OCI-LY7 (cell line): ENCODE data around the gene ZNF436. TPM values are rescaled to one million over a fixed set of nuclear protein-coding genes. Genes with fewer than 3 reads are reported as not detected.

ENCODE experiments used
- BruUV-seq: library from RNA; stranded (reverse); fragments of 400-500 nt; replicated peaks from 2 replicates; lab custom pipeline; 2021; lab: Mats Ljungman, UMichigan
- CTCF ChIA-PET: fragments of 300-600 bp; sonication (Branson Sonifier 250); formaldehyde crosslinking; loops from one replicate; lab custom pipeline; 2022; ENCODE audit warnings: antibody characterized with exemption; ENCODE audit not compliant: unreplicated experiment; lab: Charles Lee
- POLR2A ChIA-PET: fragments of 300-600 bp; sonication (Branson Sonifier 250); formaldehyde crosslinking; loops from one replicate; lab custom pipeline; 2022; ENCODE audit warnings: antibody characterized with exemption; lab: Charles Lee
- DNase-seq: peaks from one replicate; pipeline ENCODE4 v3.0.0-alpha.2; 2015; ENCODE audit warnings: low spot score
- H2AFZ ChIP-seq: fragments of 200-600 bp; sonication (generic), shearing (Covaris generic); 2 replicates; pipeline ENCODE4 v1.6.1; 2014; ENCODE audit warnings: mild to moderate bottlenecking, antibody characterized with exemption, low read length, moderate library complexity
- H3K27ac ChIP-seq: fragments of 200-600 bp; sonication (generic); 2 replicates; pipeline ENCODE4 v1.5.1; 2014; ENCODE audit warnings: mixed run types, low read depth, mild to moderate bottlenecking, moderate library complexity, low read length, inconsistent platforms; ENCODE audit not compliant: poor library complexity, severe bottlenecking
- H3K36me3 ChIP-seq: fragments of 200-600 bp; sonication (generic); 2 replicates; pipeline ENCODE4 v1.6.1; 2014; ENCODE audit warnings: mild to moderate bottlenecking, antibody characterized with exemption, low read length, moderate library complexity, mixed read lengths; ENCODE audit not compliant: insufficient read depth
- H3K4me1 ChIP-seq: fragments of 200-600 bp; sonication (generic); 2 replicates; pipeline ENCODE4 v1.5.1; 2014; ENCODE audit warnings: mild to moderate bottlenecking, low read length; ENCODE audit not compliant: insufficient read depth, poor library complexity, severe bottlenecking
- H3K4me2 ChIP-seq: fragments of 200-600 bp; sonication (generic); 2 replicates; pipeline ENCODE4 v1.6.1; 2014; ENCODE audit warnings: mild to moderate bottlenecking, low read length
- H3K4me3 ChIP-seq: fragments of 200-600 bp; sonication (generic); 2 replicates; pipeline ENCODE4 v1.5.1; 2014; ENCODE audit warnings: mild to moderate bottlenecking, low read depth, low read length; ENCODE audit not compliant: poor library complexity, severe bottlenecking
- H3K79me2 ChIP-seq: fragments of 200-600 bp; sonication (generic); 2 replicates; pipeline ENCODE4 v1.6.1; 2016; ENCODE audit warnings: low read depth, mild to moderate bottlenecking, low read length, moderate library complexity, mixed read lengths; ENCODE audit not compliant: insufficient read depth
- H3K9me2 ChIP-seq: fragments of 200-600 bp; sonication (generic); 2 replicates; pipeline ENCODE4 v1.6.1; 2016; ENCODE audit warnings: mild to moderate bottlenecking, low read length, mixed read lengths; ENCODE audit not compliant: insufficient read depth
- H3K9me3 ChIP-seq: fragments of 200-600 bp; sonication (generic); 2 replicates; pipeline ENCODE4 v1.6.1; 2014; ENCODE audit warnings: mild to moderate bottlenecking, mixed run types, low read length, mixed read lengths
- H4K20me1 ChIP-seq: fragments of 200-600 bp; sonication (generic); 2 replicates; pipeline ENCODE4 v1.6.1; 2014; ENCODE audit warnings: mild to moderate bottlenecking, antibody characterized with exemption, low read length, moderate library complexity, mixed read lengths; ENCODE audit not compliant: insufficient read depth
- CTCF ChIP-seq: fragments of 200-600 bp; sonication (generic); conservative IDR thresholded peaks from 2 replicates; pipeline ENCODE4 v1.5.1; 2014; ENCODE audit warnings: mild to moderate bottlenecking, antibody characterized with exemption, low read length, moderate library complexity, mixed read lengths
- EZH2phosphoT487 ChIP-seq: fragments of 200-600 bp; sonication (generic); IDR thresholded peaks from 2 replicates; pipeline ENCODE4 v1.6.1; 2018; ENCODE audit warnings: low read depth, borderline replicate concordance, mild to moderate bottlenecking, mixed run types, antibody characterized with exemption, low read length, moderate library complexity, mixed read lengths
- intact Hi-C: fragments of 100-400 bp; cut with micrococcal nuclease; formaldehyde crosslinking; loops from one replicate; pipeline ENCODE4 v1.10.0; 2022; ENCODE audit not compliant: unreplicated experiment
- total RNA-seq, 2 experiments: library from RNA; depleted of rRNA in 1 of 2; stranded (reverse); fragments of >200 nt in 1 of 2; shearing (Covaris generic) in 1 of 2; gene quantifications; 2 replicates each; pipeline ENCODE4 v1.2.3, GENCODE V29; 2014 to 2022

Gene ZNF436
- total RNA-seq, 2 experiments from 2014 or later: 5.0 to 7.6 TPM

- Histone ChIP-seq H3K36me3 (no peaks in the 10 kb centered on the region), H3K4me3 (no peak overlapping the region), H3K4me2 (no peak overlapping the region), H3K27ac (no peak overlapping the region), H3K79me2 (no peaks in the 10 kb centered on the region), H3K9me3 (no peaks in the 10 kb centered on the region), H3K4me1 (no peaks in the 10 kb centered on the region), H4K20me1 (no peaks in the 10 kb centered on the region), H3K9me2 (no peaks in the 10 kb centered on the region), H2AFZ (no peak overlapping the region)
- DNase-seq: no peak
- BruUV-seq: no TSS peak
- ChIA-PET POLR2A (no interaction called here), CTCF (no interaction called here)
- intact Hi-C loops: no loop called here
- TF ChIP-seq EZH2phosphoT487 (no peak), CTCF (no peak)
These were observed 26.7 kb upstream of the ZNF436 start for GRCh38 chr1:23396380-23396779.

- DNase-seq: no peak
- no peak overlapping the region for H3K27ac ChIP-seq
- H3K9me3 ChIP-seq: no peaks in the 10 kb centered on the region
- ChIA-PET CTCF (no interaction called here), POLR2A (no interaction called here)
- TF ChIP-seq EZH2phosphoT487 (no peak), CTCF (no peak)
- no peak overlapping the region for H2AFZ ChIP-seq
- no TSS peak for BruUV-seq
- H4K20me1 ChIP-seq: no peaks in the 10 kb centered on the region
- no peak overlapping the region for H3K4me3 ChIP-seq
- H3K4me1 ChIP-seq: no peaks in the 10 kb centered on the region
- no peaks in the 10 kb centered on the region for H3K79me2 ChIP-seq
- H3K4me2 ChIP-seq: no peak overlapping the region
- intact Hi-C loops: no loop called here
- H3K9me2 ChIP-seq: no peaks in the 10 kb centered on the region
- no peaks in the 10 kb centered on the region for H3K36me3 ChIP-seq
These were observed 26.2 kb upstream of the ZNF436 start for GRCh38 chr1:23395849-23396248.

- H3K9me3 ChIP-seq: no peaks in the 10 kb centered on the region
- BruUV-seq: no TSS peak
- POLR2A ChIA-PET: no interaction called here
- no peak for DNase-seq
- no peaks in the 10 kb centered on the region for H3K36me3 ChIP-seq
- no peak overlapping the region for H3K27ac ChIP-seq
- H3K9me2 ChIP-seq: no peaks in the 10 kb centered on the region
- TF ChIP-seq EZH2phosphoT487: no peak
- no peak for TF ChIP-seq CTCF
- no peaks in the 10 kb centered on the region for H3K4me1 ChIP-seq
- H2AFZ ChIP-seq: no peak overlapping the region
- no peak overlapping the region for H3K4me3 ChIP-seq
- no peaks in the 10 kb centered on the region for H4K20me1 ChIP-seq
- H3K4me2 ChIP-seq: no peak overlapping the region
- no peaks in the 10 kb centered on the region for H3K79me2 ChIP-seq
- CTCF ChIA-PET: no interaction called here
- intact Hi-C loops: no loop called here
These were observed 25.6 kb upstream of the ZNF436 start for GRCh38 chr1:23395154-23395724.
